LNCaP clone FGC (cell line): ENCODE data around the gene CAST.

Experiments
- DNase-seq: peaks from one replicate; pipeline ENCODE4 v3.0.0-alpha.2; 2011; ENCODE audit warnings: low read depth
- H3K4me3 ChIP-seq: 2 replicates; pipeline ENCODE4 v1.5.1; 2011; ENCODE audit warnings: mild to moderate bottlenecking, low read depth, low read length, control low read depth
- CTCF ChIP-seq: IDR thresholded peaks from 2 replicates; pipeline ENCODE4 v1.5.1; 2012; ENCODE audit warnings: mild to moderate bottlenecking; ENCODE audit not compliant: control insufficient read depth, insufficient read depth; ENCODE audit errors: extremely low read depth

Gene CAST

GRCh38 chr5:96664669-96665068 is 2.5 kb downstream of the CAST start:
- no peak for TF ChIP-seq CTCF
- no peak for DNase-seq
- H3K4me3 ChIP-seq = no peak overlapping the region

GRCh38 chr5:96668725-96669124 is 6.5 kb downstream of the CAST start:
- no peak for TF ChIP-seq CTCF
- DNase-seq = no peak
- H3K4me3 ChIP-seq = no peak overlapping the region

- no peak for TF ChIP-seq CTCF
- H3K4me3 ChIP-seq = no peak overlapping the region
- DNase-seq = no peak
Observed at GRCh38 chr5:96669909-96670308, 7.7 kb downstream of the CAST start.

GRCh38 chr5:96671441-96671840 is 9.3 kb downstream of the CAST start:
- no peak for TF ChIP-seq CTCF
- no peak for DNase-seq
- no peak overlapping the region for H3K4me3 ChIP-seq

- TF ChIP-seq CTCF = no peak
- no peak overlapping the region for H3K4me3 ChIP-seq
Observed at GRCh38 chr5:96673127-96673526, 11.0 kb downstream of the CAST start.

GRCh38 chr5:96675882-96676281 is 13.7 kb downstream of the CAST start:
- TF ChIP-seq CTCF = no peak
- no peak for DNase-seq
- H3K4me3 ChIP-seq = no peak overlapping the region

More at GRCh38 chr5:96673127-96673526, 11.0 kb downstream of the CAST start:
- no peak for DNase-seq

- TF ChIP-seq CTCF = no peak
- H3K4me3 ChIP-seq = no peak overlapping the region
- no peak for DNase-seq
Observed at GRCh38 chr5:96677496-96677895, 15.3 kb downstream of the CAST start.
